Subcutaneous abdominal adipose tissue (tissue), 5 donors: ENCODE results near the gene ZFHX3.
A peak's percentile ranks its signal among the peaks of the same experiment; 100 is the strongest.

Source experiments
- H3K27ac ChIP-seq: one replicate; pipeline ENCODE4 v1.7.0; 2013; ENCODE audit warnings: low read depth, mild to moderate bottlenecking, inconsistent platforms, low read length, moderate library complexity
- H3K27me3 ChIP-seq, 5 donors: one replicate each; pipeline ENCODE4 v1.7.0; 2013; ENCODE audit warnings: low read length in 5 of 5, inconsistent platforms in 1 of 5; ENCODE audit not compliant: control insufficient read depth in 5 of 5, insufficient read depth in 4 of 5
- H3K36me3 ChIP-seq, 5 donors: one replicate each; pipeline ENCODE4 v1.7.0; 2013; ENCODE audit warnings: low read length in 5 of 5; ENCODE audit not compliant: control insufficient read depth in 5 of 5, insufficient read depth in 5 of 5
- H3K4me1 ChIP-seq, 5 donors: one replicate each; pipeline ENCODE4 v1.7.0; 2013; ENCODE audit warnings: low read length in 5 of 5, mild to moderate bottlenecking in 3 of 5, moderate library complexity in 1 of 5; ENCODE audit not compliant: control insufficient read depth in 5 of 5, insufficient read depth in 5 of 5
- H3K4me3 ChIP-seq, 5 donors: one replicate each; pipeline ENCODE4 v1.7.0; 2013; ENCODE audit warnings: low read length in 5 of 5, low read depth in 1 of 5
- H3K9ac ChIP-seq, 5 donors: one replicate each; pipeline ENCODE4 v1.7.0; 2013; ENCODE audit warnings: low read length in 5 of 5, mild to moderate bottlenecking in 4 of 5, moderate library complexity in 3 of 5
- H3K9me3 ChIP-seq, 5 donors: one replicate each; pipeline ENCODE4 v1.7.0; 2013; ENCODE audit warnings: low read length in 5 of 5; ENCODE audit not compliant: control insufficient read depth in 5 of 5
- donor health status: healthy.
- donor health status: healthy.
- donor health status: healthy.
- donor health status: healthy.
- donor health status: healthy.

The ZFHX3 gene

GRCh38 chr16:72902206-72902605 is 145.7 kb downstream of the ZFHX3 start:
- Histone ChIP-seq H3K36me3 (peaks cover 0 to 1% (median 0%) of the 10 kb centered on the region in 5 donors), H3K9ac (no peak overlapping the region), H3K9me3 (no peaks in the 10 kb centered on the region), H3K4me3 (no peak overlapping the region), H3K4me1 (no peaks in the 10 kb centered on the region), H3K27ac (no peak overlapping the region), H3K27me3 (no peaks in the 10 kb centered on the region)

DNA sequence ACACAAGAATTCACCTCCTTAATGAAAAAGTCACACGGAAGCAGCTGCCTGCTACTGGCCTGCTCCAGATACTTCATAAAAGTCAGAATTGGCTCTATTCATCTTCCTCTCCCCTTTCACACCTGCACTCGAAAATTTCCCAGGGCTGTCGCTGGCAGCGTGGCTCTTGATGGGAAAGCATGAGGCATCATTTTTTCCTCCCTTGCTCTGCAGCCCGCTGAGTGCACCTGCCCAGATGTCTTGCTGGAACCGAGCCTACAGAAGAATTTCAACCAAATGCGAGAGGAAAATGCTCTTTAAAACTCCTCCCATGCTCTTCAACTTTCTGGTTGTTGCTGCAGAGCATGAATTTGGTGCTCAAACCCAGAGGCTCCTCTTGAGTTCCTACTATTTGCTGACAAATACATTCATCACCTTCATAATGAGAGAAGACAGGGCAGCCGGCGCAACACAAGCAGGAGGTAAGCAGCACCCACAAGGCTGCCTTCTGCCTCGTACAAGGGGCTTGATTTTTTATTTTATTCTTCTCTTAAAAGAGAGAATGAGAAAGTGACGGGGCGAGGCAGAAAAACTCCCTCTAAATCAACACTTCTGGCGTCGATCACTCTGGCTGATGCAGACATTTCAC is 146.8 kb downstream of the ZFHX3 start:
- Histone ChIP-seq H3K36me3 (peaks cover 0 to 4% (median 0%) of the 10 kb centered on the region in 5 donors), H3K9ac (no peak overlapping the region), H3K27ac (no peak overlapping the region), H3K27me3 (no peaks in the 10 kb centered on the region), H3K4me1 (no peaks in the 10 kb centered on the region), H3K9me3 (no peaks in the 10 kb centered on the region), H3K4me3 (no peak overlapping the region)

- H3K4me3 ChIP-seq = no peak overlapping the region
- H3K9ac ChIP-seq = no peak overlapping the region
- H3K9me3 ChIP-seq = no peaks in the 10 kb centered on the region
- H3K27ac ChIP-seq = no peak overlapping the region
- peaks cover 0 to 11% (median 4%) of the 10 kb centered on the region in 5 donors for H3K4me1 ChIP-seq
- H3K36me3 ChIP-seq = peaks cover 0 to 4% (median 0%) of the 10 kb centered on the region in 5 donors
- no peaks in the 10 kb centered on the region for H3K27me3 ChIP-seq
Observed at GRCh38 chr16:72898216-72898825, 149.6 kb downstream of the ZFHX3 start.

DNA sequence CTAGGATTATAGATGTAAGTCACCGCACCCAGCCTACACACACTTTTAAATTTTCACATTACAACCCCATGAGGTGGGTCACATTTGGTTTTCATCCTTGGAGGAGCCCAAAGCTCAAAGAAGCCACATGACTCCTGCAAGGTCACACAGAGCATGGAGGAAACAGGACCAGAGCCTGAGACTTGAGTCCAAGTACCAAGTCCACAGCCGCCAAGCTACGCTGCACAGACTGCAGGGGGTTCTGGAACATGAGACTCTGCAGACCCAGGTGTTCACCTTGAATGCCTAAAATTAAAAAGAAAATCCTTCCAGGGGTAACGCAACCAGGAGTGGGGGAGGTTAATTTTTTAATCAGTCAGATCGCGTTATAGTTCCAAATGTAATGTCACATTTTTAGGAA is 150.2 kb downstream of the ZFHX3 start:
- Histone ChIP-seq H3K36me3 (peaks cover 0 to 4% (median 0%) of the 10 kb centered on the region in 5 donors), H3K4me1 (peaks cover 0 to 11% (median 4%) of the 10 kb centered on the region in 5 donors)

GRCh38 chr16:72896485-72897118 is 151.3 kb downstream of the ZFHX3 start:
- no peak overlapping the region for H3K27ac ChIP-seq
- no peaks in the 10 kb centered on the region for H3K27me3 ChIP-seq
- peaks cover 0 to 9% (median 0%) of the 10 kb centered on the region in 5 donors for H3K36me3 ChIP-seq
- peaks cover 0 to 11% (median 4%) of the 10 kb centered on the region in 5 donors for H3K4me1 ChIP-seq
- no peaks in the 10 kb centered on the region for H3K9me3 ChIP-seq
- no peak overlapping the region for H3K4me3 ChIP-seq
- H3K9ac ChIP-seq = no peak overlapping the region

More for the DNA sequence above, 150.2 kb downstream of the ZFHX3 start:
- H3K27me3 ChIP-seq = no peaks in the 10 kb centered on the region
- H3K9me3 ChIP-seq = no peaks in the 10 kb centered on the region
- no peak overlapping the region for H3K4me3 ChIP-seq
- H3K27ac ChIP-seq = no peak overlapping the region
- H3K9ac ChIP-seq = no peak overlapping the region

GRCh38 chr16:72895951-72896350 is 152.0 kb downstream of the ZFHX3 start:
- no peak overlapping the region for H3K9ac ChIP-seq
- H3K36me3 ChIP-seq = peaks cover 0 to 11% (median 0%) of the 10 kb centered on the region in 5 donors
- no peak overlapping the region for H3K27ac ChIP-seq
- H3K27me3 ChIP-seq = no peaks in the 10 kb centered on the region
- peaks cover 0 to 11% (median 4%) of the 10 kb centered on the region in 5 donors for H3K4me1 ChIP-seq
- H3K4me3 ChIP-seq = no peak overlapping the region
- no peaks in the 10 kb centered on the region for H3K9me3 ChIP-seq

DNA sequence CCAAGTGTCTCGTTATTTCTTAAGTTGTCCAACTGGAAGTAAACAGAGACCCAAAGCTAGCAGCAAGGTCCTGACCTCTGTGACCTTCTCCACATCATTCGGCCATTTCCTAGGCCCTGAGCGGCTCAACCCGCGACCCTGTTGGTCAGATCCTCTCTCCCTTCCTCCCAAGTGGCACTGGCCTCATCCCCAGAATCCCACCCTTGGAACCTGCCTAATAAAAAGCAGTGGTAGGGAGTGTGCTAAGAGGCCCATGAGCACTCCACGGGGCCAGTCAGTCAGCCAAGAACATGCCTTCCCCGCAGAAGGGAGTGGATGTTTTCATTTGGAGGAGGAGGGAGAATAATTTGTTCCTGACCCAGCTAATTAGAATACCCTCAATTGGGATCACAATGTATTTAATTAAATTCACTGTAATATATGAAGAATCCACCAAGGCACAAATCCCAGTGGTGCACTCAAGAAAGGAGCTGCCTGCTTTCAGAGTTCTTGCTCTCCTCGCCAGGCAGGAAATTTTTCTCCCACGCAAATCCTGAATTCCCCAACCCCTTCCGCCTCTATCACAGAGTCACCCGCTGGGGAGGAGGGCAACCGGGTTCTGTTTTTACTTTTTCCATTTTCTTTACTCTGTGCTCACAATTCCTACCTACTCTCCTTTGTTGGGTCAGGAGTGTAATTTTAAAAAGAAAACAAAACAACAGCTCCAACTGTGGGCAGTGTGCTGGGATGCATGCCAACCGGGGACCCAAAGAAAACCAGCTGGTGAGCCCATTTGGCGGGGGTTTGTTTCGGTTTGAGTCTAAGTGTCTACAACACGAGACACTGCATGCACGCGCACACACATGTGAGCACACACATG is 153.4 kb downstream of the ZFHX3 start:
- Histone ChIP-seq H3K27me3 (no peaks in the 10 kb centered on the region), H3K4me3 (peak overlapping the region in 1 of 5 donors; percentile 44), H3K36me3 (peaks cover 0 to 15% (median 3%) of the 10 kb centered on the region in 5 donors), H3K9ac (no peak overlapping the region), H3K27ac (no peak overlapping the region), H3K9me3 (no peaks in the 10 kb centered on the region), H3K4me1 (peaks cover 0 to 11% (median 4%) of the 10 kb centered on the region in 5 donors)

DNA sequence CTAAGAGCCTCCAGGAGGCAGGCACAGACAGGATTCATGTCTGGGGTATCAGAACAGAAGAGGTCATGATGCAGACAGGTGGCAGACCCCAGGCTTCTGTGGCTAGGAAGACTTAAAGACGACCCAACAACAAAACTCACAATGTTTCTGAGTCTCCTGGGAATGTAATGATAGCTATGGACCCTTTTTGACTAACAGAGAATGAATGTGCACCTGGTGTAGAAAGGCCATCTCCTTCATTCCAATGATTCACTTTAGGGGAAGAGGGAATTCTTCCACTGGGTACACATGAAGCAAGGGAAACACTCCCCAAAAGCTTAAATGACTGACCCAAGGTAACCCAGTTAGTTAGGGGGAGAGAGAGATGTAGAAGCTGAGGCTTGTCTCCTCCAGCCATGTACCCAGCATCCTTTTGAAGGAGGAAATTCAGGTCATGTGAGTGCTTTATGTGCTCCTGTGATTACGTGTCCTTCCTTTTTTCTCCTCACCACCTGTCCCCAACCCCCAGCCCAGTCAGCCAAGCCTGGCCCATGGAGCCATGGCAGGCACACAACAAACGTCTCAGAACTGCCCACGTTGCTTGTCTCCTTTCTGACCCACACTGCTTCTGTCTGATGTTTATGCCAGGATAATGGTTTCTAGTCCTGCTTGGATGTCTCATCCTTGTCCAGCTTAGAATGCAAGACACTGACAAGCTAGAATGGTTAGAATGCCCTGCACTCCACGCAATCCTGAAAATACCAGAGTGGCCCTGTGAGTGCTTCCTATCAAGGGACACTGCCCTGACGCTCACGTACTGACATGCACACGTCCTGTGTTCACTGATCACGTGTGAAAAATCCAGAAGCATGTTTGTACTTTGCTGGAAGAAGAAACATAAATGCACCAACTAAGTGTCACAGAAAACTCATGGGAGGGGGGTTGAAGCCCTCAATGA is 156.4 kb downstream of the ZFHX3 start:
- H3K9ac ChIP-seq = no peak overlapping the region
- no peaks in the 10 kb centered on the region for H3K27me3 ChIP-seq
- H3K9me3 ChIP-seq = no peaks in the 10 kb centered on the region
- H3K4me1 ChIP-seq = peaks cover 0 to 11% (median 4%) of the 10 kb centered on the region in 5 donors
- H3K27ac ChIP-seq = no peak overlapping the region
- no peak overlapping the region for H3K4me3 ChIP-seq
- H3K36me3 ChIP-seq = peaks cover 0 to 38% (median 29%) of the 10 kb centered on the region in 5 donors

- no peak overlapping the region for H3K27ac ChIP-seq
Observed at GRCh38 chr16:72890587-72890986, 157.3 kb downstream of the ZFHX3 start.

More at GRCh38 chr16:72890587-72890986, 157.3 kb downstream of the ZFHX3 start:
- Histone ChIP-seq H3K4me3 (no peak overlapping the region), H3K9me3 (no peaks in the 10 kb centered on the region), H3K9ac (no peak overlapping the region), H3K4me1 (peaks cover 0 to 11% (median 4%) of the 10 kb centered on the region in 5 donors), H3K36me3 (peaks cover 0 to 45% (median 37%) of the 10 kb centered on the region in 5 donors), H3K27me3 (no peaks in the 10 kb centered on the region)
